SK-N-DZ (cell line): Measurements from ENCODE around the gene PLEKHH2.
"Not testable (repeated sequence)": the region's sequence is repeated elsewhere in the genome, so short reads cannot be mapped to it uniquely, and the experiment has no call there.

Experiments used
- DNase-seq: peaks from one replicate; pipeline ENCODE4 v3.0.0-alpha.2; 2015; ENCODE audit warnings: low spot score

PLEKHH2 gene

GRCh38 chr2:43715300-43716098 is 78.4 kb downstream of the PLEKHH2 start:
- no peak for DNase-seq

- no peak for DNase-seq
Measured at GRCh38 chr2:43717322-43717721, 80.3 kb downstream of the PLEKHH2 start.

GRCh38 chr2:43718530-43719124 is 81.6 kb downstream of the PLEKHH2 start:
- no peak for DNase-seq

GRCh38 chr2:43724728-43725526 is 87.9 kb downstream of the PLEKHH2 start:
- DNase-seq = no peak

GRCh38 chr2:43725711-43726246 is 88.7 kb downstream of the PLEKHH2 start:
- no peak for DNase-seq

- not testable (repeated sequence) for DNase-seq
Measured at GRCh38 chr2:43726961-43727633, 90.0 kb downstream of the PLEKHH2 start.

GRCh38 chr2:43727634-43728014 is 90.6 kb downstream of the PLEKHH2 start:
- DNase-seq = no peak

- no peak for DNase-seq
Measured at GRCh38 chr2:43729491-43730174, 92.6 kb downstream of the PLEKHH2 start.

GRCh38 chr2:43731211-43731610 is 94.2 kb downstream of the PLEKHH2 start:
- no peak for DNase-seq

GRCh38 chr2:43736637-43737036 is 99.6 kb downstream of the PLEKHH2 start:
- no peak for DNase-seq

- DNase-seq = no peak
Measured at GRCh38 chr2:43737097-43737854, 100.2 kb downstream of the PLEKHH2 start.

GRCh38 chr2:43737855-43738254 is 100.8 kb downstream of the PLEKHH2 start:
- no peak for DNase-seq

GRCh38 chr2:43738257-43738656 is 101.2 kb downstream of the PLEKHH2 start:
- no peak for DNase-seq

- DNase-seq = no peak
Measured at GRCh38 chr2:43743706-43744105, 106.6 kb downstream of the PLEKHH2 start.

- DNase-seq = no peak
Measured at GRCh38 chr2:43745457-43745856, 108.4 kb downstream of the PLEKHH2 start.

GRCh38 chr2:43748333-43748732 is 111.3 kb downstream of the PLEKHH2 start:
- no peak for DNase-seq

- no peak for DNase-seq
Measured at GRCh38 chr2:43749583-43749982, 112.5 kb downstream of the PLEKHH2 start.

- no peak for DNase-seq
Measured at GRCh38 chr2:43751476-43751990, 114.5 kb downstream of the PLEKHH2 start.

GRCh38 chr2:43752302-43752701 is 115.2 kb downstream of the PLEKHH2 start:
- no peak for DNase-seq

- DNase-seq = no peak
Measured at GRCh38 chr2:43754180-43754579, 117.1 kb downstream of the PLEKHH2 start.
